HG03442 (cell line): Measurements from ENCODE around the gene CACNB2.

Experiments used
- ATAC-seq: cut with Tn5 transposase; IDR thresholded peaks from one replicate; pipeline ENCODE4 v1.9.1; 2021; ENCODE audit warnings: mild to moderate bottlenecking, moderate library complexity; ENCODE audit not compliant: unreplicated experiment

Gene CACNB2

DNA sequence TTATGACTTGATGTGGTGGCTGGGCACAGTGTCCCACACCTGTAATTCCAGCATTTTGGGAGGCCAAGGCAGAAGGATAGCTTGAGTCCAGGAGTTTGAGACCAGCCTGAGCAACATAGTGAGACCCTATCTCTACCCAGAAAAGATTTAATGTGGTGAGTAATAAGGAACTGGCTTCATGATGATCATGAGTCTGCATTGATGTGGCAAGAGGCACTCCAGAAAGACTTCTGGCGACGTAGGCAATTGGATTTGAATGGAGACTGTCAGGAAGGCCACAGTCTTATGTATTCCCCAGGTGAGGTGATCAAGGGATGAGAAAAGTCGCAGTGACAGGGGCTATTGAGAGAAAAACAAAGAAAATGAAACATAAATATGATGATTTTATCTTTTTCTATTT, 138.0 kb downstream of the CACNB2 start:
- ATAC-seq = no peak

DNA sequence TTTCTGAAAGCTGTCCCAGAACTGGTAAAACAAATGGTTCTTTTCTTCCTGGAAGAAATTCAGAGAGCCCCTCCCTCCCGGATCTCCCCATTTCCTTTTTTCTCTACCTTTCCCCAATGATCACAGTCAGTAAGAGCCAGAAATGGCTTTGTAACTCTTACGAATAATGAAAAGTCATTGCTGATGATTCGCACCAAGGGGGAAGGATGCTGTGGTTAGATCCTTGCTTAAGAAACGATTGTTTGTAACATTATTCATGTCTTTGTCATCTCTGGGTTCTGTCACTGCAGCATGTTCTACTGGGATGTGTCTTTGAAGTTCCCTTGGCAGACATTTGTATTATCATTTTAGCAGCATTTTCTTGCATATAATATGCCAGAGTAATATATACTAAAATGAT, 138.9 kb downstream of the CACNB2 start:
- ATAC-seq = no peak

- no peak for ATAC-seq
These were observed 141.9 kb downstream of the CACNB2 start for GRCh38 chr10:18282094-18282493.

DNA sequence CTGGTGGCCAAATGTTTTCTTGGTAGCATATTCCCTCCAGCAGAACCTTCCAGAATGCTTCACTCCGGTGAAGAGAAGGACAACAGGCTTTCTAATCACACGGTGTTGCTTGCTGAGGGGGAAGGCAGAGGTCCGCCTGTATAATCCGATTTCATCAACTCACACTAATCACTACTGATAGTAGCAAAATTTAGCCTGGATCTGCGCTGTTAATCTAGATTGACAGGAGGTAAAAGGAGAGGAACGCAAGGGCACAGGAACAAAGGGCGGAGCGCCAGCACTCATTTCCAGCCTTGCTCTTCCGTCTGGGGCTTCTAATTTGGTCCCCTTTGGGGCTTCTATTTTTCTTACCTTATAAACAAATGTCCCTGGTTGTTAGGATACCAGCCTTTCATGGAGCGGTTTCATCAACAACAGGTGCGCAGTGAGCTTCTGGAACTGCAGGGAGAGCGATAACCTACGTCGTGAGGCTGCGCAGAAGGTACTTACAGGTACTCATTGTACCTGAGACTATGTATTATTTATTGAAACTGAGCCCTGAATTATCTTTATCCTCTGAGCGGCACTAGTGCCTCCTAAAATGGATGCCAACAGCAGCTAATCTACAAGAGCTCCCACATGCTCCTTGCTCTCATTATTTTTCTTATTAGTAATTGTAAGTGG, 150.6 kb downstream of the CACNB2 start:
- no peak for ATAC-seq

DNA sequence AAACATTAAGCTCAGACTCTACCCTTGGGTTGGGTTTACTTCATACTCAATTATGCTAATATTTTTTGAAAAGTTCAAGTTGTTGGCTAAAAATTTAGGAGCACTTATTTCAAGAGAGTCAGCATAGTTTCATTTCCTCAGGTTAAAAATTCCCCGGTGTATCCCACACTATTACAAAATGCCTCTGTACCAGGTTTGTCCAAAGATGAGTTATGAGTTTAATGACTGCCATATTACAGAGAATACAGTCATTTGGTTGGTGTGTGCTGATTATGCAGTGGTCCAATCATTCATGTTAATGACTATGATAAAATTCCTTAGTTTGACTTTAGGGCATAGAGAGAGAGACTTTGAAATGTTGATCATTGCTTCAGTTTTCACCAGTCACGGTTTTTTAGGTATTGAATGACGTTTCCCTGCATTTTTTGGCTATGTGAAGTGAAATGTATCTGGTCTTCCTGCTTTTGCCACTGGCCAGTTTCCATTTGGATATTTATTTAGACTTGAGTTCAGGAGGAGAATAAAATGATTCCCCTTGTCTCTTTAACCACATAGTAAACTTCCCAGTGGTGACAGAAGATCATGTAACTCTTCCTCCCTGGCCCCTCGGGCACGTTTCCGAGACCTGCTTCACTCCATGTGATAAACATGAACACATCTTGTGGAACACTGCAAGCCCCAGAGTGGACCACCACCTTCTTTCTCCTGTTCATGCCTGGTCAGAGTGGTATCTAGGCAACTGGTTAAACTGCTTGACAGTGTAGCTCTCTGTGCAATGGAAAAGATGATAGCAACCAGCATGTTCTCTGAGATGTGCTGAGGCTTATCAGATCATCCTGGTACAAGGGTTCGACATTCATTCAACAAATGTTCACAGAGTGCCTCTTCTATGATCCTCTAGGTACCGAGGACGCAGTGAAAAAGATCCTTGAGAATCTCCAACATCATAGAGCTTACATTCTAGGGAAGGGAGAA, 153.6 kb downstream of the CACNB2 start:
- ATAC-seq = no peak

DNA sequence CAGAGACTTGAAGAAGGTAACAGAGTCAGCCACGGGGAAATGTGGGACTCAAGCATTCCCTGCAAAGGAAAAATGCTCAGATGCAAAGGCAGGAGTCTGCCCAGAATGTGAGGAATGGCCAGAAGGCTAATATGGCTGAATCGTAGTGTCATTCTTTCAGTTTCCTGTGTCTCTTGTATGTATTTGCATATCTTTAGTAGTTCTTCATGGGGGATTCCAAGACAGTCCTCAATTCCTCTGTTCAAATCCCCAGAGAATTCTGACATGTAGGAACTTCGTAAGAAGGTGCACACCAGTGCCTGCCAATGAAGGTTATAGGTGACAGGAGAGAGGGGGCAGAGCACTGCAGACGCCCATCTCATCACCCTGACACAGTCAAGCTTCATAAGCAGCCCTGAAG, 154.4 kb downstream of the CACNB2 start:
- ATAC-seq = no peak

DNA sequence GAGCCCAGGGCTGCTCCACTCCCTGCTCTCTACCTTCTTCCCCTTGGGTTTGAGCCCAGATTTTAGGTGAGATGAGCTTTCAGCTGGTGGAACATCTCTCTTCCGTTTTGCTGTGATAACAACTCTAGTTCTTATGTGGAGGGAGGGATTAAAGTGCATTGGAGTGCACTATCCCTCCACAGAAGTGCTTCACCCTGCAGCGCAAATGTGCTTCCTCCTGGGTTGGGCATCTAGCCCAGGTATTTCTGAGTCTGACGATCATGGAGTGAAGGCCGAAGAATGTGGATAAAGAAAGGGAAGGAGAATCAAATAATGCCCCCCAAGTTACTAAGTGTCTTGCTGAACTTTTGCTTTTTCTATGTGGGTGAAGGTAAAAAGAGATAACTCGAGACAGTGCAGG, 157.4 kb downstream of the CACNB2 start:
- no peak for ATAC-seq

DNA sequence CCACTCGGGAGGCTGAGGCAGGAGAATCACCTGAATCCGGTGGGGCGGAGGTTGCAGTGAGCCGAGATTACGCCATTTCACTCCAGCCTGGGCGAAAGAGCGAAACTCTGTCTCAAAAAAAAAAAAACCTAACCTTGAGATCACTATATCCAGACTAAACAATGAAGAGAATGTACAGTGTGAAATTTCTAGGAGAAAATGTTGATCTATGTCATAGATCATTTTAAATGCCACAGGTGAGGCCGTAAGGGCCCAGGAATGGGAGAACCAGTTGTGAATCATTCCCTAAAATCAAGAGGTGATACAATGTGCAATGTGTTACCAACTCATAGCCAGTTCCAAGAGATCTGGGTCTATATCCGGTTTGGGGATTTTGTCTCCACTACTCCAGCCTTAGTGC, 158.0 kb downstream of the CACNB2 start:
- ATAC-seq = no peak

GRCh38 chr10:18303851-18304801, 163.9 kb downstream of the CACNB2 start:
- no peak for ATAC-seq

GRCh38 chr10:18306031-18306430, 165.8 kb downstream of the CACNB2 start:
- no peak for ATAC-seq

DNA sequence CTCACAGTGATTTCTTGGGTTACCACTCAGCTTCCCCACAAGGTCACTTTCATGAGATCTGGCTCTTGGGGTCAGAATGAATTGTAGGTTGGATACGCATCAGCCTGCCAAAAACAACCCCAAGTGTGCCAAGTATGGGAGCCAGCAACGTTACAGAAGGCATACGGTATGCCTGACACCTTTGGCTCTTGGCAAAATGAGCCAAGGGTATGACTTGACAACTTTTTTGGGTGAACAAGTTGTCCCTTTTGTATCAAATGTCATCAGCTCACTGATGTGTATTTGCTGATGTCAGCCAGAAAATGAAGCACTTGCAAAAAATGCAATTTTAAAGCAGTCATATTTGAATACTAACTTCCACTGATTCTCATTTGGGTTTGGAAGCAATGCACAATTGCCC, 168.4 kb downstream of the CACNB2 start:
- no peak for ATAC-seq

GRCh38 chr10:18310761-18311160, 170.5 kb downstream of the CACNB2 start:
- no peak for ATAC-seq

DNA sequence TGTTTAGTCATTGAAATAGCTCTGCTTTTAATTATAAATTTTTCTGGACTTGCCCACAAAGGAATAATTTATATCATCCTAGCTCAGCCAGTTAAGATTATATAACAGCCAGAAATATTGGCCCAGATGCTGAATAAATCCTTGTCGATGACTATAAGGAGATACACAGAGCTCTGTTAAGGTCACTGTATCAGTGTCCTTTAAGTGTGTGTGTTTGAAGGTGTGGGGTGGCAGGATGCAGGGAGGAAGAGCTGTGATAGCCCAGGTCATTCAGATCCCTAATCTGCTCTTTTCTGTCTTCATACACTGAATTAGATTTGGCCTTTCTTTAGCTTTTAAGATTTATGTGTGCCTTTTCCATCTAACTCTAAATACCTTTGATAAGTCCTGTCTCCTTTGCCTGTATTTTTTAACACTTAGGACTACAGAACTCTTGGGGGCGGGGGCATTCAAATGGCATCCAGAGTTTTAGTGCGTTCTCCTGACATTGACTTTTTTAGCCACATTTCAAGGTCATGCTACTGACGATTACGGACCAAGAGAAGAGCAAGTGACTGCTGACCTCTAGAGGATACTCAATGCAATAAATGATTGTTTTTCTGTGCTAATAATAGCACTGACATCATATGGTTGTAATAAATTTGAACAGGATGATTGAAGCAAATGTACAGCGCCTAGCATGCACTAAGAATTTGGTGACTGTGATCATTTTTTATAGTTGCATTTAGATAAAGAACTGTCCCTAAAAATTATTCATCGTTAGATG, 172.3 kb downstream of the CACNB2 start:
- peak; percentile 91 for ATAC-seq

DNA sequence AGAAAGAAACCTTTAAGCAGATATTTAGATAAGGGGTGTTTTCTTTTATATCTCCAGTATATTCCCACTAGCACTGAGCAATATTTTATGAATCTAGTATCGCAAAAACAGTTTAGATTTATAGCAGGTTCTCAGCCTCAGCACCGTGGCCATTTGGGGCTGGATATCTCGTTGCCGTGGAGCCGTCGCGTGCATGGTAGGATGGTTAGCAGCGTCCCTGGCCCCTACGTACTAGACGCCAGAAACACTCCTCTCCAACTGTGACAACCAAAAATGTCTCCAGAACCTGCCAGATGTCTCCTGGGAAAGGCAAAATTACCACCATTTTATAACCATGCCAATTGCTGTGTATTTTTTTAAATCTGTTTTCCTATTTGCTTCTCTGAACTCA, 172.9 kb downstream of the CACNB2 start:
- ATAC-seq = no peak

GRCh38 chr10:18313626-18314025, 173.4 kb downstream of the CACNB2 start:
- ATAC-seq = no peak

- no peak for ATAC-seq
These were observed 179.4 kb downstream of the CACNB2 start for GRCh38 chr10:18319628-18320027.

- ATAC-seq = no peak
These were observed 181.1 kb downstream of the CACNB2 start for GRCh38 chr10:18321371-18321770.

- ATAC-seq = no peak
These were observed 183.7 kb downstream of the CACNB2 start for GRCh38 chr10:18323916-18324315.

- ATAC-seq = no peak
These were observed 185.2 kb downstream of the CACNB2 start for GRCh38 chr10:18325410-18325809.

- no peak for ATAC-seq
These were observed 185.8 kb downstream of the CACNB2 start for GRCh38 chr10:18325889-18326531.
